Measurements from ENCODE around the gene SSX3.
"Not testable (repeated sequence)": the region's sequence is repeated elsewhere in the genome, so short reads cannot be mapped to it uniquely, and the experiment has no call there.

Gene SSX3, protein sequence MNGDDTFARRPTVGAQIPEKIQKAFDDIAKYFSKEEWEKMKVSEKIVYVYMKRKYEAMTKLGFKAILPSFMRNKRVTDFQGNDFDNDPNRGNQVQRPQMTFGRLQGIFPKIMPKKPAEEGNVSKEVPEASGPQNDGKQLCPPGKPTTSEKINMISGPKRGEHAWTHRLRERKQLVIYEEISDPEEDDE

DNA sequence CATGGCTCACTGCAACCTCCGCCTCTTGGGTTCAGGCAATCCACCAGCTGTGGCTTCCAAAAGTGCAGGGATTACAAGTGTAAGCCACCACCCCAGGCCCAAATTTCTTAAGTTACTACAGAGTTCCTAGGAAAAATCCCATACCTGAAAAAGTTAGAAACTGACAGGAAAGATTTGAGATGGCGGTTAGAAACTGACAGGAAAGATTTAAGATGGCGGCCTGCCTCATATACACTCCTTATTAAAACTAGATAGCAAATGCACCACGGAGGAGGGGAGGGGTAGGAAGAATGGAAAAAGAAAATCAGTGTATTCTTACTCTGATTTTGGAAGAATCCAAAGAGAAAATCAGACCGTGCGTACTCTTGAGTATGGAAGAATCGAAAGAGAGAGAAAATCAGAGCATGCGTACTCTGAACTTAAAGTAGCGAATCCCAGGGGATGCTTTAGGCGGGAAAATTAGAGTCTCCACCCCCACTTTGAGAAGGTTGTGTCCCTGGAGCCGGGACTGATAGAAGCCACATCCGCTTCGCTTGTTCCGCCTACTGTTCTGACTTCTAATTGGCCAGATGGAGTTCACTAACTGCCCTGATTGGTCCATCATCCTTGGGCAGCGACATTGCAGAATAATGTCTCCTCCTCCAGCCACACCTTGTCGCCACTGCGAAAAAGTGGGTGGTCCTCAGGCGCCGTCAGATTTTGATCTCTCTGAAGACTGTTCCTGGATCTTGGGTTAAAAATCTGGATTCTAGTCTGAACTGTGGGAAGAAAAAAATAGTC, at the start of gene SSX3:
SSX3 (minus strand) TSS at position 389 of the 780 bp plus-strand sequence. CDS start 1,454 bp downstream, outside the sequence.
- DNase-seq (ENCODE audit: low read depth), result not testable (repeated sequence)

DNA sequence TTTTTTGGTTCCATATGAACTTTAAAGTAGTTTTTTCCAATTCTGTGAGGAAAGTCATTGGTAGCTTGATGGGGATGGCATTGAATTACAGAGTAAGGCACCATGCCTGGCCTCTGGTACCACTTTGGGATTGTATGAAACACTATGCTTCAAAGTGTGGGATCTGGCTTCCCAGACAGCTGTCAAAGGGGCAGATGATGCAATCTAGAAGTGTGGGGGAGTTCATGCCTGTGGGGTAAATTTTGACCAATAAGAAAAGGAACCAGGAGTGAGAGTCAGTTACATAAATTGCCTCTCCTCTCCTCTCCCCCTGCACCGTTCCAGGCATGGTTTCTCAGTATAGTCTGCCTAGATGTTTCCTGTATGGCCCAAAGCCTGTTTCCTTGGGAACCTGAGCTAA, 41.3 kb upstream of the SSX3 start:
- not testable (repeated sequence) for DNase-seq (ENCODE audit: low read depth)

DNA sequence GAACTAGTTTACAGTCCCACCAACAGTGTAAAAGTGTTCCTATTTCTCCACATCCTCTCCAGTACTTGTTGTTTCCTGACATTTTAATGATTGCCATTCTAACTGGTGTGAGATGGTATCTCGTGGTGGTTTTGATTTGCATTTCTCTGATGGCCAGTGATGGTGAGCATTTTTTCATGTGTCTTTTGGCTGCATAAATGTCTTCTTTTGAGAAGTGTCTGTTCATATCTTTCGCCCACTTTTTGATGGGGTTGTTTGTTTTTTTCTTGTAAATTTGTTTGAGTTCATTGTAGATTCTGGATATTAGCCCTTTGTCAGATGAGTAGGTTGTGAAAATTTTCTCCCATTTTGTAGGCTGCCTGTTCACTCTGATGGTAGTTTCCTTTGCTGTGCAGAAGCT, 40.4 kb upstream of the SSX3 start:
- not testable (repeated sequence) for DNase-seq (ENCODE audit: low read depth)

DNA sequence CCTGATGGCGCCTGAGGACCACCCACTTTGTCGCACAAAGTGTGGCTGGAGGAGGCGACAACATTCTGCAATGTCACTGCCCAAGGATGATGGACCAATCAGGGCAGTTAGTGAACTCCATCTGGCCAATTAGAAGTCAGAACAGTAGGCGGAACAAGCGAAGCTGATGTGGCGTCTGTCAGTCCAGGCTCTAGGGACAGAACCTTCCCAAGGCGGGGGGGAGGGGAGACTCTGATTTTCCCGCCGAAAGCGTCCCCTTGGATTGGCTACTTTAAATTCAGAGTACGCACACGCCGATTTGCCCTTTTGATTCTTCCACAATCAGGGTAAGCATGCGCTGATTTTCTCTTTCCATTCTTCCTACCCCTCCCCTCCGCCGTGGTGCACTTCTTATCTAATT, 26.7 kb upstream of the SSX3 start, which contains the start of gene SSX4:
SSX4 (plus strand) TSS at position 301 of the 400 bp plus-strand sequence. CDS start 515 bp downstream, outside the sequence.
- DNase-seq (ENCODE audit: low read depth), result not testable (repeated sequence)

DNA sequence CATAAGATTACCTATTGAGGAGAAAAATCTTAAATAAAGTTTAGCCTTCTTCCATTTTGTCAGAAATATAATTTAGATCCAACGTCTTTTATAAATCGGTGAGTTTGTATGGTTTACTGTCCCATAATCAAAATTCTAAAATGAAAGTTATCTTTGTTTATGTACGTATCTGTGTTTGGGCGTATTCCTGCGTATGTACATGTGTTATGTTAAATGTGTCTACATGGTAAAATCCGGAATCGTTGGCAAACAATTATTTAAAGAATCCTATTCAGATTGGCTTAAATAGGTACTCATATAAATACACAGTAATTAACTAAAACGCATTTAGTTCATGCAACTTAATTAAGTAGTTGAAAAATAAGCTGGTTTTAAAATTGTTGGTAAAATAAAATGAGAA, 13.9 kb upstream of the SSX3 start:
- not testable (repeated sequence) for DNase-seq (ENCODE audit: low read depth)

DNA sequence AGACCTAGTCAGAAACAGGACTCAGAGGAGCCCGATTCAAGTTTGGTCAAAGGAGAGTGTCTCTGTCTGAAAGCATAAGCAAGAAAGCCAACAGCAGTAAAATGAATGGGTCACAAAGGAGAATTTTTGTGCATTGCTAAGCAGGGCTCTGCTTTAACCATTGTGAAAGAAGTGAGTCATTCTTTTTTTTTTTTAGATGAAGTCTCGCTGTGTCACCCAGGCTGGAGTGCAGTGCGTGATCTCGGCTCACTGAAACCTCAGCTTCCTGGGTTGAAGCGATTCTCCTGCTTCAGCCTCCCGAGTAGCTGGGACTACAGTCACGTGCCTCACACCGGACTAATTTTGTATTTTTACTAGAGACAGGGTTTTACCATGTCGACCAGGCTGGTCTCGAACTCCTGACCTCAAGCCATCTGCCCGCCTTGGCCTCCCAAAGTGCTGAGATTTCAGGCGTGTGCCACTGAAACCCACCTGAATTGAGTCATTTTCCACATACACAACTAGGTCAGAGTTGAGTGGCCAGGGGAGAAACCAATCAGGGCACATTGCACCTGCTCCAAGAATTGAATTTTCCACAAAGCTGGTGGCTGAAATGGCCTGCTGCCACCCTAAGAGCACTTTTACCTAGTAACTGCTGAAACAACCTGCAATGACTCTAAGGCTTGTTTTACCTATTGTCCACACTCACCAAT, 11.4 kb upstream of the SSX3 start:
- DNase-seq (ENCODE audit: low read depth), result not testable (repeated sequence)

DNA sequence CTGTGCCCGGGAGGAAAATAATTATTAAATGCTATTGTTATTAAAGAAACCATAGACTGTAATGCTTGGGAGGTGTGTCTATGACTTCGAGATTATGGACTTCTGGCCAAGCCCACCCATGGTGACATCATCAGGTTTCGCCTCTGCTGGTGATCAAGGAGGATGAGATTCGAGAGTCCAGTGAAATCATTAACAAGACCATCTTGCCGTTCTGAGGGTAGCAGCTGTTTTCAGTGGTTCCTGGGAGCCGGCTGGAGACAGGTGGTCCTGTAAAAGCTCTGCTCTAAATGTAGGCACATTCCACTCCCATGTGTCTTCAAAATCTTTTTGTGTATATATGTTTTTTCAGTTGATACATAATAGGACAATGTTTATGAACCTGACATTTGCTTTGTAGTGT, 2.8 kb upstream of the SSX3 start:
- DNase-seq (ENCODE audit: low read depth), result not testable (repeated sequence)

DNA sequence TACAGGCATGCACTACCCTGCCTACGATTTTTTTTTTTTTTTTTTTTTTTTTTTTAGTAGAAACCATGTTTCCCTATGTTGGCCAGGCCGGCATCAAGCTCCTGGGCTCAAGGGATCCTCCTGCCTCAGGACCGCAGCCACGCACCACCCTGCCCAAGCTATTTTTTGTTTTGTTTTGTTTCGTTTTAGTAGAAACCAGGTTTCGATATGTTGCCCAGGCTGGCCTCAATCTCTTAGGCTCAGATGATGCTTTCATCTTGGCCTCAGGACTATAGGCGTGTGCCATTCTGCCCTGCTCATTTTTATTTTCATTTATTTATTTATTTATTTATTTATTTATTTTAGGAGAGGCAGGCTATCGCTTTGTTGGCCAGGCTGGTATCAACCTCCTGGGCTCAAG, 1.2 kb upstream of the SSX3 start:
- no peak for DNase-seq (ENCODE audit: low read depth)

DNA sequence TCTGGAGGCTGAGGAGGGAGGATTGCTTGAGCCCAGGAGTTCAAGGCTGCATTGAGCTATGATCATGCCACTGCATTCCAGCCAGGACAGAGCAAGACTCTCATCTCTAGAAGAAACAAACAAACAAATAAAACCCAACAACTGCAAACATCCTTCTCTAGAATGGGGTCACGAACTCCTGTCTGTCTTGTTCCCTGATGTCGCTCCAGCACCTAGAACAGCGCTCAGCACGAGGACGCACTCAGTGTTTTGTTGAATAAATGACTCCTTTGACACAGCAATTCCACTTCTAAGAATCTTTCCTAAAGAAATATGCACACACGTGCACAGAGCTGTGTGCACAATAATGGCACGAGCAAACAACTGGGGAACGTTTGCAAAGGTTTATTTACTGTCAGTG, 10.4 kb downstream of the SSX3 start:
- DNase-seq (ENCODE audit: low read depth), result not testable (repeated sequence)

DNA sequence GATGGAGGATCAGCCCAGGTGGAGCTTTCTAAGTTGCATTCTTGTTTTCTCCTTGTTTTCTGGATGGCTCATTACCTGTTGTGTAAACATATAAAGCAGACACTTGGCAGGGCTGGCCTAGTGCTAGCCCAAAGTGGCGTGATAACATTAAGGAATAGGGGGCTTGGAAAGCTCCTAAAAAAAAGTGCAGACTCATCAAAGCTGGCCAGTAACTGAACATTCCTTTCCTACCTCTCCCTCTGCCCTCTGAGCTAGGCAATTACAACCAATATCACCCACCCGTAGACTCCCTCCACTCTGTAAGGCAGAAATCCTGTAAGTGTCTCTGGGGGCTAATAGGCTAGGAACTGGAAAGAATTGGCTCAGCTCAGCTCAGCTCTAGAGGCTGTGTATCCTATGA, 42.5 kb downstream of the SSX3 start:
- not testable (repeated sequence) for DNase-seq (ENCODE audit: low read depth)

DNA sequence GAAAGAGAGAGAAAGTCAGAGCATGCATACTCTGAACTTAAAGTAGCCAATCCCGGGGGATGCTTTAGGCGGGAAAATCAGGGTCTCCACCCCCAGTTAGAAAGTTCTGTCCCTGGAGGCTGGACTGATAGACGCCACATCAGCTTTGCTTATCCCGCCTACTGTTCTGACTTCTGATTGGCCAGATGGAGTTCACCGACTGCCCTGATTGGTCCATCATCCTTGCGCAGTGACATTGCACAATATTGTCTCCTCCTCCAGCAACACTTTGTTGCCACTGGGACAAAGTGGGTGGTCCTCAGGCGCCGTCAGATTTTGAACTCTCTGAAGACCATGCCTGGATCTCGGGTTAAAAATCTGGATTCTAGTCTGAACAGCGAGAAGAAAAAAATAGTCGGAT, 50.3 kb downstream of the SSX3 start:
- no peak for DNase-seq (ENCODE audit: low read depth)

Measured in non-pigmented ciliary epithelial cell (primary cell).